GM23338 (cell line): ENCODE results near the gene DLG2. TPM values are rescaled to one million over a fixed set of nuclear protein-coding genes. Genes with fewer than 3 reads are reported as not detected.

ENCODE experiments used
- ATAC-seq: fragments of 200-7000 bp; cut with Tn5 transposase; 3 replicates; pipeline ENCODE4 v1.9.1; 2020
- DNase-seq: peaks from one replicate; pipeline ENCODE4 v3.0.0-alpha.2; 2015; ENCODE audit warnings: low spot score
- H2AFZ ChIP-seq: fragments of 200-600 bp; sonication (generic); 2 replicates; pipeline ENCODE4 v1.8.0; 2016; ENCODE audit warnings: antibody characterized with exemption, mild to moderate bottlenecking, moderate library complexity
- H3F3A ChIP-seq: fragments of 200-600 bp; sonication (generic); replicated peaks from 2 replicates; pipeline ENCODE4 v1.8.0; 2017; ENCODE audit warnings: antibody characterized with exemption, mixed run types, low read depth
- H3K27ac ChIP-seq: fragments of 200-600 bp; sonication (generic); 2 replicates; pipeline ENCODE4 v1.6.1; 2016; ENCODE audit warnings: low read depth
- H3K27me3 ChIP-seq: fragments of 200-600 bp; sonication (generic); 2 replicates; pipeline ENCODE4 v1.8.0; 2016; ENCODE audit warnings: mild to moderate bottlenecking, mixed run types, moderate library complexity; ENCODE audit not compliant: insufficient read depth
- H3K36me3 ChIP-seq: fragments of 200-600 bp; sonication (generic); 2 replicates; pipeline ENCODE4 v1.8.0; 2016; ENCODE audit warnings: mild to moderate bottlenecking; ENCODE audit not compliant: insufficient read depth
- H3K4me1 ChIP-seq: fragments of 200-600 bp; sonication (generic); 2 replicates; pipeline ENCODE4 v1.8.0; 2016; ENCODE audit warnings: mild to moderate bottlenecking, moderate library complexity; ENCODE audit not compliant: insufficient read depth
- H3K4me2 ChIP-seq: fragments of 200-600 bp; sonication (generic); 2 replicates; pipeline ENCODE4 v1.7.1; 2017; ENCODE audit warnings: mixed run types
- H3K4me3 ChIP-seq: fragments of 200-600 bp; sonication (generic); 2 replicates; pipeline ENCODE4 v1.6.1; 2016; ENCODE audit warnings: mixed run types
- H3K79me2 ChIP-seq: fragments of 200-600 bp; sonication (generic); replicated peaks from 2 replicates; pipeline ENCODE4 v1.8.0; 2017; ENCODE audit warnings: mild to moderate bottlenecking; ENCODE audit not compliant: insufficient read depth
- H3K9me2 ChIP-seq: fragments of 200-600 bp; sonication (generic); 2 replicates; pipeline ENCODE4 v1.8.0; 2017; ENCODE audit not compliant: insufficient read depth
- H4K20me1 ChIP-seq: fragments of 200-600 bp; sonication (generic); replicated peaks from 2 replicates; pipeline ENCODE4 v1.8.0; 2017; ENCODE audit warnings: mild to moderate bottlenecking; ENCODE audit not compliant: insufficient read depth
- H3K27ac Mint-ChIP-seq: 2 replicates; pipeline ENCODE4 v1.8.0; 2020; ENCODE audit warnings: inconsistent platforms, mild to moderate bottlenecking, moderate library complexity, mixed read lengths
- H3K27me3 Mint-ChIP-seq: 3 replicates; pipeline ENCODE4 v1.8.0; 2022; ENCODE audit warnings: low read depth, mild to moderate bottlenecking, moderate library complexity, mixed read lengths, inconsistent platforms; ENCODE audit not compliant: insufficient read depth, poor library complexity
- H3K36me3 Mint-ChIP-seq: 3 replicates; pipeline ENCODE4 v1.8.0; 2021; ENCODE audit warnings: low read depth, mild to moderate bottlenecking, inconsistent platforms, moderate library complexity, mixed read lengths
- H3K4me1 Mint-ChIP-seq: 3 replicates; pipeline ENCODE4 v1.8.0; 2020; ENCODE audit warnings: mild to moderate bottlenecking, inconsistent platforms, mixed read lengths
- H3K4me3 Mint-ChIP-seq: 3 replicates; pipeline ENCODE4 v1.8.0; 2021; ENCODE audit warnings: moderate library complexity, mild to moderate bottlenecking, inconsistent platforms, mixed read lengths
- H3K9me3 Mint-ChIP-seq: 3 replicates; pipeline ENCODE4 v1.8.0; 2020; ENCODE audit warnings: moderate library complexity, mild to moderate bottlenecking, inconsistent platforms, mixed read lengths
- CREB1 ChIP-seq: fragments of 250-450 bp; sonication (Bioruptor Pico); IDR thresholded peaks from 2 replicates; pipeline ENCODE4 v1.5.0; 2020; ENCODE audit warnings: low read depth, mild to moderate bottlenecking, moderate library complexity
- CTCF ChIP-seq, 2 experiments: fragments of 200-600 bp in 1 of 2; sonication (generic) in 1 of 2; conservative IDR thresholded peaks; 2 replicates each; pipeline versions ENCODE4 v1.5.1 to v1.6.1; 2016 to 2017; ENCODE audit warnings: antibody characterized with exemption in 2 of 2, low read depth in 2 of 2, mild to moderate bottlenecking in 2 of 2, moderate library complexity in 1 of 2
- ETS1 ChIP-seq: IDR thresholded peaks from 2 replicates; pipeline ENCODE4 v1.6.1; 2016; ENCODE audit warnings: antibody characterized with exemption
- EZH2 ChIP-seq: fragments of 200-600 bp; sonication (generic); IDR thresholded peaks from one replicate; pipeline ENCODE4 v1.8.0; 2017; ENCODE audit warnings: antibody characterized with exemption, mild to moderate bottlenecking, low read depth; ENCODE audit not compliant: unreplicated experiment
- EZH2phosphoT487 ChIP-seq: fragments of 200-600 bp; sonication (generic); IDR thresholded peaks from one replicate; pipeline ENCODE4 v1.8.1; 2018; ENCODE audit warnings: antibody characterized with exemption; ENCODE audit not compliant: unreplicated experiment
- JUNB ChIP-seq: IDR thresholded peaks from one replicate; pipeline ENCODE4 v1.6.1; 2016; ENCODE audit warnings: antibody characterized with exemption; ENCODE audit not compliant: unreplicated experiment
- NANOG ChIP-seq: IDR thresholded peaks from 2 replicates; pipeline ENCODE4 v1.6.1; 2016; ENCODE audit warnings: antibody characterized with exemption, borderline replicate concordance
- POLR2AphosphoS5 ChIP-seq: IDR thresholded peaks from 2 replicates; pipeline ENCODE4 v1.6.1; 2016; ENCODE audit warnings: antibody characterized with exemption, low read depth
- REST ChIP-seq: IDR thresholded peaks from one replicate; pipeline ENCODE4 v1.6.1; 2018; ENCODE audit warnings: antibody characterized with exemption; ENCODE audit not compliant: unreplicated experiment
- STAT1 ChIP-seq: IDR thresholded peaks from one replicate; pipeline ENCODE4 v1.6.1; 2016; ENCODE audit warnings: antibody characterized with exemption; ENCODE audit not compliant: unreplicated experiment
- ZNF114 ChIP-seq: fragments of 250-450 bp; sonication (Bioruptor Pico); IDR thresholded peaks from 2 replicates; pipeline ENCODE4 v1.5.0; 2020; ENCODE audit warnings: mild to moderate bottlenecking, moderate library complexity
- ZNF331 ChIP-seq: fragments of 250-450 bp; sonication (Bioruptor Pico); IDR thresholded peaks from 2 replicates; pipeline ENCODE4 v1.5.0; 2020; ENCODE audit warnings: low read depth, mild to moderate bottlenecking, moderate library complexity
- ZNF462 ChIP-seq: fragments of 250-450 bp; sonication (Bioruptor Pico); IDR thresholded peaks from 2 replicates; pipeline ENCODE4 v1.5.0; 2020; ENCODE audit warnings: mild to moderate bottlenecking, moderate library complexity
- polyA plus RNA-seq: library from polyadenylated mRNA; unstranded; fragments of >200 nt; fragmentation: Nextera tagmentation; extraction: Ambion mirVana; gene quantifications from 2 replicates; pipeline ENCODE4 v1.2.1, GENCODE V29; 2016
- total RNA-seq: library from RNA; depleted of rRNA; stranded (reverse); fragments of >200 nt; shearing (Covaris generic); gene quantifications from 2 replicates; pipeline ENCODE4 v1.2.3, GENCODE V29; 2014

DLG2 gene
- total and polyA plus RNA-seq, 2 experiments from 2014 or later, result 19.8 to 21.5 TPM

- no peaks in the 10 kb centered on the region; the same call in 2 of the 3 replicates for H3K9me3 Mint-ChIP-seq
- peaks cover 5% of the 10 kb centered on the region; the same call in 1 of the 3 replicates for H3K36me3 Mint-ChIP-seq
- Histone ChIP-seq H3K4me2 (no peak overlapping the region), H3K27ac (no peak overlapping the region), H3K79me2 (no peaks in the 10 kb centered on the region), H3K4me3 (no peak overlapping the region), H3K36me3 (no peaks in the 10 kb centered on the region), H3K4me1 (peaks cover 26% of the 10 kb centered on the region), H3F3A (no peaks in the 10 kb centered on the region), H3K27me3 (no peaks in the 10 kb centered on the region), H4K20me1 (no peaks in the 10 kb centered on the region), H3K9me2 (no peaks in the 10 kb centered on the region; the same call in 1 of the 2 replicates), H2AFZ (no peak overlapping the region)
- peaks cover 26% of the 10 kb centered on the region for H3K4me1 Mint-ChIP-seq
- ATAC-seq (no peak), DNase-seq (no peak)
- H3K27ac Mint-ChIP-seq, result 0 out of 2 replicates have a peak overlapping the region, but pooled peaks have one; percentile 23
- H3K4me3 Mint-ChIP-seq, result no peak overlapping the region
- TF ChIP-seq NANOG (no peak), REST (no peak), ZNF462 (CRISPR knock-in tag) (no peak), EZH2 (no peak), JUNB (no peak), CTCF (conservative IDR thresholded peaks at IDR 0.05; ENCODE audit: low read depth in 2 of 2) (no peak), EZH2phosphoT487 (no peak), STAT1 (no peak), ZNF114 (CRISPR knock-in tag) (no peak), POLR2AphosphoS5 (no peak), ZNF331 (CRISPR knock-in tag) (no peak), CREB1 (no peak), ETS1 (no peak)
- H3K27me3 Mint-ChIP-seq, result peaks cover 2% of the 10 kb centered on the region
Observed at GRCh38 chr11:84950569-84951270, 676.4 kb downstream of the DLG2 start.
